Brain microvascular endothelial cell (primary cell): ENCODE data around the gene C2CD2.
A peak's percentile ranks its signal among the peaks of the same experiment; 100 is the strongest.
"Not testable (repeated sequence)": the region's sequence is repeated elsewhere in the genome, so short reads cannot be mapped to it uniquely, and the experiment has no call there.

Experiments used
- DNase-seq: peaks from one replicate; pipeline ENCODE4 v3.0.0-alpha.2; 2020
- H3K27ac ChIP-seq: fragments of 250-450 bp; sonication (Bioruptor Pico); 2 replicates; pipeline ENCODE4 v1.5.1; 2020; ENCODE audit warnings: mild to moderate bottlenecking, moderate library complexity
- H3K27me3 ChIP-seq: fragments of 250-450 bp; sonication (Bioruptor Pico); replicated peaks from 2 replicates; pipeline ENCODE4 v1.5.1; 2020; ENCODE audit warnings: mild to moderate bottlenecking
- H3K36me3 ChIP-seq: fragments of 250-450 bp; sonication (Bioruptor Pico); replicated peaks from 2 replicates; pipeline ENCODE4 v1.5.1; 2020; ENCODE audit warnings: mild to moderate bottlenecking
- H3K4me3 ChIP-seq: 2 replicates; pipeline ENCODE4 v1.5.1; 2011; ENCODE audit warnings: low read depth, mild to moderate bottlenecking, control low read depth, low read length, moderate library complexity
- CTCF ChIP-seq: IDR thresholded peaks from 2 replicates; pipeline ENCODE4 v1.5.1; 2011; ENCODE audit warnings: low read depth, mild to moderate bottlenecking, moderate library complexity, low read length, control low read depth, inconsistent platforms; ENCODE audit errors: missing control alignments
- in situ Hi-C: cut with HindIII; loops from 2 replicates; pipeline ENCODE4 v1.10.0; 2017; ENCODE audit warnings: low sequenced_read_pairs, low pct_ligation_motif_present

Gene C2CD2

GRCh38 chr21:41997657-41998056 lies 43.8 kb upstream of the C2CD2 start:
- in situ Hi-C loops: no loop called here
- DNase-seq: no peak
- Histone ChIP-seq H3K36me3 (peaks cover 7% of the 10 kb centered on the region), H3K4me3 (no peak overlapping the region), H3K27me3 (no peaks in the 10 kb centered on the region), H3K27ac (no peak overlapping the region)
- no peak for TF ChIP-seq CTCF

- Histone ChIP-seq H3K36me3 (peaks cover 23% of the 10 kb centered on the region), H3K4me3 (no peak overlapping the region), H3K27ac (no peak overlapping the region), H3K27me3 (no peaks in the 10 kb centered on the region)
- in situ Hi-C loops: no loop called here
- no peak for DNase-seq
- no peak for TF ChIP-seq CTCF
Observed at GRCh38 chr21:41995577-41995976, 41.8 kb upstream of the C2CD2 start.

DNA sequence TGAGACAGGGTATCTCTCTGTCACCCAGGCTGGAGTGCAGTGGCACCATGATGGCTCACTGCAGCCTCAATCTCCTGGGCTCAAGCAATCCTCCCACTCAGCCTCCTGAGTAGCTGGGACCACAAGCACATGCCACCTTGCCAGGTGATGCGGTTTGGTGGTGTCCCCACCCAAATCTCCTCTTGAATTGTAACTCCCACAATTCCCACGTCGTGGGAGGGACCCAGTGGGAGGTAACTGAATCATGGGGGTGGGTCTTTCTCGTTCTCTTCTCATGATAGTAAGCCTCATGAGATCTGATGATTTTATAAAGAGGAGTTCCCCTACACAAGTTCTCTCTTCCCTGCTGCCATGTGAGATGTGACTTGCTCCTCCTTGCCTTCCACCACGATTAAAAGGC lies 40.8 kb upstream of the C2CD2 start:
- H3K36me3 ChIP-seq: peaks cover 23% of the 10 kb centered on the region
- H3K4me3 ChIP-seq, DNase-seq, in situ Hi-C loops, H3K27me3 ChIP-seq, H3K27ac ChIP-seq: not testable (repeated sequence)

DNA sequence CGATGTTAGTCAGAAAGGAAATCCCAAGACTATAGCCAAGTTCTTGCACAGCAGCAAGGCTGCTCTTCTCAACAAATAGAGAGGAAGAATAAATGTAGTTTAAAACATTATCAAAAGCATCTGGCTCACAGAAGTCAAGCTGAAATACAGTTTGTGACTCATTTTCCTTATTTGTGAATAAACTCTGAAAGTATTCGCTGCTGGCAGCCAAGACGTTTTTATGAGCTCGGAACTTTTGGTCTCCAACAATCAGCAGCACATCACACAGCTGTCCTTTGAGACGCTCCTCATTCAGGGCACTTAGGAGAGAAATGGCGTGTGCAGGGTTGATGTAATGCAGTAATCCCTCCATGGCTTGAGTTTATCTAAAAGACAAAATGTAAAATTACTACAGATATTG lies 39.9 kb upstream of the C2CD2 start:
- no peak for TF ChIP-seq CTCF
- H3K27ac ChIP-seq: no peak overlapping the region
- in situ Hi-C loops: no loop called here
- H3K4me3 ChIP-seq: no peak overlapping the region
- peaks cover 23% of the 10 kb centered on the region for H3K36me3 ChIP-seq
- no peaks in the 10 kb centered on the region for H3K27me3 ChIP-seq
- peak; percentile 20 for DNase-seq

GRCh38 chr21:41992576-41992975 lies 38.8 kb upstream of the C2CD2 start:
- Histone ChIP-seq H3K36me3 (peaks cover 23% of the 10 kb centered on the region), H3K4me3 (no peak overlapping the region), H3K27ac (no peak overlapping the region), H3K27me3 (no peaks in the 10 kb centered on the region)
- no peak for TF ChIP-seq CTCF
- in situ Hi-C loops: no loop called here
- no peak for DNase-seq

GRCh38 chr21:41991659-41992058 lies 37.8 kb upstream of the C2CD2 start:
- in situ Hi-C loops: no loop called here
- Histone ChIP-seq H3K27me3 (no peaks in the 10 kb centered on the region), H3K36me3 (peaks cover 23% of the 10 kb centered on the region), H3K4me3 (no peak overlapping the region), H3K27ac (no peak overlapping the region)
- DNase-seq: no peak
- TF ChIP-seq CTCF: no peak
